ENCODE results near the gene KIF20B. TPM values are rescaled to one million over a fixed set of nuclear protein-coding genes. Genes with fewer than 3 reads are reported as not detected.

Gene KIF20B
- polyA plus RNA-seq, 1 donor (not counting 4 experiments of a cell fraction or from before 2014, with no cell fraction given): 9.2 TPM

GRCh38 chr10:89773081-89773480, 71.7 kb downstream of the KIF20B start:
- TF ChIP-seq EZH2 (IDR thresholded peaks at IDR 0.05; ENCODE audit: low read length) (no peak), CTCF (optimal IDR thresholded peaks at IDR 0.05 in 1 of 3, IDR thresholded peaks at IDR 0.05 in 1 of 3, conservative IDR thresholded peaks at IDR 0.05 in 1 of 3; ENCODE audit: extremely low read depth in 1 of 3, insufficient read depth in 2 of 3, low read length in 3 of 3) (no peak)
- Histone ChIP-seq H2AFZ (ENCODE audit: control insufficient read depth, low read length) (no peak overlapping the region), H3K79me2 (ENCODE audit: control insufficient read depth, insufficient read depth, low read length) (no peaks in the 10 kb centered on the region), H3K9me1 (ENCODE audit: control insufficient read depth, extremely low read depth, insufficient read depth, low read length) (no peaks in the 10 kb centered on the region), H3K4me2 (ENCODE audit: control insufficient read depth, extremely low read depth, insufficient read depth, low read depth, low read length) (no peak overlapping the region), H3K4me1 (ENCODE audit: control insufficient read depth, extremely low read depth, insufficient read depth, low read length) (no peaks in the 10 kb centered on the region), H3K9me3 (ENCODE audit: control insufficient read depth, low read depth, low read length) (no peaks in the 10 kb centered on the region), H3K27ac (ENCODE audit: control insufficient read depth, insufficient read depth, low read length) (no peak overlapping the region), H3K36me3 (ENCODE audit: control insufficient read depth in 2 of 2, extremely low read depth in 1 of 2, insufficient read depth in 2 of 2, low read length in 2 of 2) (peaks cover 6 to 15% of the 10 kb centered on the region in 2 experiments), H3K27me3 (ENCODE audit: control insufficient read depth, extremely low read depth, insufficient read depth, low read length) (no peaks in the 10 kb centered on the region), H3K4me3 (ENCODE audit: control insufficient read depth in 2 of 3, extremely low read depth in 1 of 3, insufficient read depth in 2 of 3, low read depth in 1 of 3, low read length in 3 of 3) (no peak overlapping the region), H4K20me1 (ENCODE audit: control insufficient read depth, extremely low read depth, insufficient read depth, low read length) (no peaks in the 10 kb centered on the region), H3K9ac (ENCODE audit: control insufficient read depth, extremely low read depth, insufficient read depth, low read length) (no peak overlapping the region)
- FAIRE-seq (no peak), DNase-seq (ENCODE audit: low read depth, low spot score) (no peak)
- dilution Hi-C loops (cut with MboI; ENCODE audit: extremely low pct_ligation_motif_present, low sequenced_read_pairs): no loop called here

- H3K36me3 ChIP-seq (ENCODE audit: control insufficient read depth in 2 of 2, extremely low read depth in 1 of 2, insufficient read depth in 2 of 2, low read length in 2 of 2): peaks cover 0 to 6% of the 10 kb centered on the region in 2 experiments
- H3K9ac ChIP-seq (ENCODE audit: control insufficient read depth, extremely low read depth, insufficient read depth, low read length): no peak overlapping the region
- no peaks in the 10 kb centered on the region for H4K20me1 ChIP-seq (ENCODE audit: control insufficient read depth, extremely low read depth, insufficient read depth, low read length)
- no peak for DNase-seq (ENCODE audit: low read depth, low spot score)
- TF ChIP-seq CTCF (optimal IDR thresholded peaks at IDR 0.05 in 1 of 3, IDR thresholded peaks at IDR 0.05 in 1 of 3, conservative IDR thresholded peaks at IDR 0.05 in 1 of 3; ENCODE audit: extremely low read depth in 1 of 3, insufficient read depth in 2 of 3, low read length in 3 of 3) (no peak), EZH2 (IDR thresholded peaks at IDR 0.05; ENCODE audit: low read length) (no peak)
- no peak overlapping the region for H3K27ac ChIP-seq (ENCODE audit: control insufficient read depth, insufficient read depth, low read length)
- H3K4me2 ChIP-seq (ENCODE audit: control insufficient read depth, extremely low read depth, insufficient read depth, low read depth, low read length): no peak overlapping the region
- H3K27me3 ChIP-seq (ENCODE audit: control insufficient read depth, extremely low read depth, insufficient read depth, low read length): no peaks in the 10 kb centered on the region
- H3K9me1 ChIP-seq (ENCODE audit: control insufficient read depth, extremely low read depth, insufficient read depth, low read length): no peaks in the 10 kb centered on the region
- FAIRE-seq: no peak
- no peaks in the 10 kb centered on the region for H3K4me1 ChIP-seq (ENCODE audit: control insufficient read depth, extremely low read depth, insufficient read depth, low read length)
- no peaks in the 10 kb centered on the region for H3K79me2 ChIP-seq (ENCODE audit: control insufficient read depth, insufficient read depth, low read length)
- dilution Hi-C loops (cut with MboI; ENCODE audit: extremely low pct_ligation_motif_present, low sequenced_read_pairs): no loop called here
- no peaks in the 10 kb centered on the region for H3K9me3 ChIP-seq (ENCODE audit: control insufficient read depth, low read depth, low read length)
- H2AFZ ChIP-seq (ENCODE audit: control insufficient read depth, low read length): no peak overlapping the region
- H3K4me3 ChIP-seq (ENCODE audit: control insufficient read depth in 2 of 3, extremely low read depth in 1 of 3, insufficient read depth in 2 of 3, low read depth in 1 of 3, low read length in 3 of 3): no peak overlapping the region
These were observed 75.3 kb downstream of the KIF20B start for GRCh38 chr10:89776665-89777064.

All from keratinocyte (primary cell).